Measurements from ENCODE around the gene GRM7. TPM values are rescaled to one million over a fixed set of nuclear protein-coding genes. Genes with fewer than 3 reads are reported as not detected.

GRM7 gene
- polyA plus RNA-seq, 12 donors = 0.04 to 0.45 (median 0.19) TPM; not detected in 8

DNA sequence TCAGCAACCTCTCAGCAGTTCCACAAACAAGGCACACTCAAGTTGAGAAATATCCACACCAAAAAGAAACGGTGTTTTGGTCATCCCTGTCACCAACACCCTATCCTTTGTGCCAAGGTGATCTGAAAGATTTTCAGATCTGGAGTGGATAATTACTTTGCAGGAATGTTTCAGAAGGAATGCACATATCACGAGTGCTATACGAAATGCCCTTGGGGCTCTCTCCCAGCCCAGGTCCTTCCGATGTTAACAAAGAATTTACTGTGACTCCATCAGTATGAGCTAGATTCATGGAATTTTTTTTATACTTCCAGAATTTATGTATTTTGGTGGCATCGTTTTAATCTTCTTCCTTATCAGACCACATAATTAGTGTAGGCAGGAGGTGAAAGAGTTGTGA lies 105.0 kb downstream of the GRM7 start:
- DNase-seq = no peak

DNA sequence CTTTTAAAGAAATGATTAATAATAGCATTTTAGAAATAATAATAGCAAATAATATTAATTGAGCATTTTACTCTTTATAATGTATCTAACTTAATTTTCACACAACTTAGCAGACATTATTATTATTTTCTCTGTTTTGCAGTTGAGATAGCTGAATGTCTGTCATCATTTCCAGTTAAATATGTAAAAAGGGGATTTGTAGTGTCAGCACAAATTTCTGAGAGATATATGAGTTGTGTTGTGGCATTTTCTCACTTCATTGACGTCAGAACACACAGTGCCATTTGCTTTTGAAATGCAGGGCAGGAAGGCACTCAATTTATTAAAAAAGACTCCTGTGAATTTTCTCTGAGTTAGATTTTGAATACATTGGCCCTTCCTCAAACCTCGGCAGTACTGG lies 111.0 kb downstream of the GRM7 start:
- DNase-seq = no peak

DNA sequence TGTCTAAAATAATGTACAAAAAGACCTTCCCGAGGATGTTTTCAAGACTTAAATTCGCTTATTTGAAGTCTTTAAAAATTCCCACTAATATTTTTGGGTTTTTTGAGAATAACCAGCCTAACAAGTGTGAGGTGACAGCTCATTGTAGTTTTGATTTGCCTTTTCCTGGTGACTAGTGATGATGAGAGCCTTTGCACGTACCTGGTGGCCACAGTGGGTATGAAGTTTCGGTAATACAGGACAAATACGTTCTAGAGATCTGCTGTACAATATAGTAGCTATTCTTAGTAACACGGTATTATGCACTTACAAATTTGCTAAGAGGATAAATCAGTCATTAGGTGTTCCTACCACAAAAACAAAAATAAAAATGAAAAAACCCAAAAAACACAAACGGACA lies 124.9 kb downstream of the GRM7 start:
- DNase-seq = no peak

DNA sequence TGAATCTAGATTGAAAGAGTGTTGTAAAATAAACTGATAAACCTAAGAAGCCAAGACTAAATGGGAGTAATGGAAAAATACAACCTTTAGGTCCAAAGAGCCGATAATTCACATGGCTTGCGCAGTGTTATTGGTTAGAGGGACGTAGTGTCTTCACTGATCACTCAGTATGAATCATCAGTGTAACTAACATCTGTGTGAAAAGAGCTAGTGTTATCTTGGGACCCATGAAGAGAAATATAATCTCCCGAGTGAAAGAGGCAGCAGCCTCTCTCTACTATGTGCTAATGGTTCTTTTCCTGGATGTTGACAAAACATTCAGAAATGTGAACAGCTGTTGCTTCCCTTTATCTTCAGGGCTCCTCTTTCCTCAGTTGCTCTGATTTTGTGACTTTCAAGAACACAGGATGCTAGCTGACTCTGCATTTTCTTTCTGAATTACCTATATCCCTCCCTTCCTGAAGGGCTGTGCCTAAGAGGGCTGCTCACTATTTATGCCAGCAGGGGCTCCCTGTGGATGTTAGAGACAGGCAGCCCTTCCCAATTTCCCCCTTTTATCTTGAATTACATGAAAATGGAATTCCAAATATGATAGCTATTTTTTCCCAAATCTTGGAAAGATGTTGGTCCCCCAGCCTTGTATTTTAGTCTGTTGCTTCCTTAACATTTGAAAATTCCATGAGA lies 128.8 kb downstream of the GRM7 start:
- no peak for DNase-seq

DNA sequence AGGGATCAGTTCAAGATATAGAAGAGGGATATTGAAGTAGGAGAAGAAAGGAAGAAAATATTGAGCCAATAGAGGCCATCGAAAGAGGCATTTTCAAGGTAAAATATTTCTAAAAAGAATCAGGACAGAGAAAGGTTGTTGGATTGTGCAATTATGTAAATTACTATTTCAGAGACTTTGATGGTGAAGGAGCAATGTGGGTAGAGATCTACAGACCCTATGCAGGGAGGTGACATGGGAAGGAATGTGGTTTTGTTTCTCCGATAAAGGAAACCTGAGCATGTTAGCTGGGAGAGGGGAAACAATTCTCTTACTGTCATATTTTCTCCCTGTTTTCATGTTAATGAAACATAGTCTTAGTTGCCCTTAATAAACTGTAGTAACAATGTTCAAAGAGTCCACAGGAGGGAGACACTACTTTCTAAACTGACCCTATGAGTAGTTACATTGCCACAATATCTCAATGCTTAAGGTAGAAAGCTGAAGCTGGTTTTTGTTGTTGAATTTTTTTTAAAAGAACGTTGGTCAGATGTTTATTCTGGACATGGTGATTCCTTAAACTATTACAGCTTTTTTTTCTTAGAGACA lies 133.3 kb downstream of the GRM7 start:
- DNase-seq = no peak

DNA sequence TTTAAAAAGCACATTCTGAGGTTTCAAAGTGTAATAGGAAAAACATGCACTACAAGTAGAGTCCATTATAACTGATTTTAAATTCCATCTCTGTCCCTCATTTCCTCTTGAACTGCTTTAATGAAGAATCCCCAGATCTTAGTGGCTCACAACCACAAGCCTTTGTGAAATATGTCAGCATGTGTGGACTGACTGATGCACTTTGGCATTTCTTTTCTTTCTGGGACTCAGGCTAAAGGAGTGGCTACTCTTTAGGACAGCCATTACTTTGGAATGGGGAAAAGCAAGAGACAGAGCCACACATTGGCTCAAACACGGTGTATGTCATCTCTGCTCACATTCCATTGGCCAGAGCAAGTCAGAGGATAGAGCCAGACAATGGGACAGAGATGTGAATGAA lies 139.6 kb downstream of the GRM7 start:
- no peak for DNase-seq

DNA sequence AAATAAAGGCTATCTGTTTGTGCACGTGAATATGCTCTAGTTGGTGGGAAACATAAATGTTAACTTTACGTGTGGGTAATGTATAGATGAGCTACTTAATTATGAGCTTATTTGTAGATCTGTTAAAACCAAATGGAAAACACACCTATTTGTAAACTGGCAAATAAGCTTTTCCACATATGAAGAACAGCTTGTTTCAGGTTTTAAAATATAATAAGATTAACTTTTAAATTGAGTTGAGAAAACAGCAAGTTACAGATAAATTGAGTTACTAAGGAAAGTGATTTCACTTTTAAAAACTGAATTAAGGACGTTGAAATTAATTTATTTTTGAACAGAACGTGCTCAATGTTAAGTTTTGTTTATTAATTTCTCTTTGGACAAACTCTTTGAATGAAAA lies 140.5 kb downstream of the GRM7 start:
- DNase-seq = no peak

DNA sequence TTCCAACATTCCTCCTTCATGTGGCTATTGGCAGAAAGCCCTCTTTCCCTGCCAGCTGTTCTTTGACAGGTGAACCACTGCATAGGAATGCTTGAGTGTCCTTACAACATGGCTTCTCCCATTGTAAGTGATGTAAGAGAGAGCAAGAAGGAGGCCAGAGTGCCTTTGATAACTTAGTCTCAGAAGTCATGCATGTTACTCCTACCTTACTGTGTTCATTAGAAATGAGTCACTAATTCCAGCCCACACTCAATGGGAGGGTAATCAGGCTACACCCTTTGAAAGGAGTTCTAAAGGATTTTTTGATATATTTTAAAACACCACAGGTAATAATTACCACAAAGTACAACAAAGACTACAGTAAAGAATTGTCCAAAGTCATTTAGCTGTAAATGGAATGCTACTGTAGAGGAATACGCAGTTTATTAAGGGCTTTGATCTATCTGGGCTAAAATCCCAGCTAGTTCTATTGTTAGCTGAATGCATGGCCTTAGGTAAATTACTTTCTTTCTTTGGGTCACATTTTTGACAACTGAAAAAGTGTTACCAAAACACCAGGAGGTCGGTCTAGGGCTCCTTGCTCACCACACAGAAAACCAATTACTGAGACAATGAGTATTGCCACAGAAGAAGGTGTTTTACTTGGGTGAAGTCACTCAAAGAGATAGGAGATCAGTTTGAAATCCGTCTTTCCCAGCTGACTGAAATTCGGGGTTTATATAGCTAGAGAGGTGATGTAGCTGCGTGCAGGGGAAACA lies 154.9 kb downstream of the GRM7 start:
- DNase-seq = no peak

DNA sequence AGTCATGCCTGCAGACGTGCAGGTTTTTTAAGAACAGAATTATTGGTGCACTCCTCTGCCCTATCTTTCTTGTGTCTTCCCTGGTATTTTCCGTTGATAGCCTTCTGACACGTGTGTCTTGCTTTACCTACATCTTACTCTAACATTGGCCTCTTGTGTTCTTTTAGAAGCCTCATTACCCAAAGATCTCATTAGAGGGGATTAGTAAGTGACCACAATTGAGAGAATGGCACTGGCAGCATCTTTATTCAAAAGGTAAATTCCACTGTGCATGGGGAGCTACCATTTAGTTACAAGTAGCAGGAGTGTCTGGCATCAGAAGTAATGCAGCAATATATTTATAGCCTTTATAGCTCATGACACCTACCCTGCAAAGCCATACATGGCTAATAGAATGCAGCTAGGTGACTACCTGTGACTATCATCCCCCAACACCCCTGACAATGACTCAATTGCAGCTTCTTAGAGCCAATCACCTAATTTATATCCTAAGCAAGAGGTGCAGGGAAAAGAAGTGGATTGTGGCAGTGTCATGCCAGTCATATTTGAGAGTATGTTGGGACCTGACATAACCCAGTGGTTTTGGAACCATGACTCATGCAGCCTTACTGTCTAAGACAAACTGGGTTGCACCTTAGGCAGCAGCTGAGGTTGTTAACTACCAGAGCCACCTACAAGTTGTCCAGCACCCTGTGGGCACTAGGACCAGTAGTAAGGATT lies 164.8 kb downstream of the GRM7 start:
- no peak for DNase-seq

DNA sequence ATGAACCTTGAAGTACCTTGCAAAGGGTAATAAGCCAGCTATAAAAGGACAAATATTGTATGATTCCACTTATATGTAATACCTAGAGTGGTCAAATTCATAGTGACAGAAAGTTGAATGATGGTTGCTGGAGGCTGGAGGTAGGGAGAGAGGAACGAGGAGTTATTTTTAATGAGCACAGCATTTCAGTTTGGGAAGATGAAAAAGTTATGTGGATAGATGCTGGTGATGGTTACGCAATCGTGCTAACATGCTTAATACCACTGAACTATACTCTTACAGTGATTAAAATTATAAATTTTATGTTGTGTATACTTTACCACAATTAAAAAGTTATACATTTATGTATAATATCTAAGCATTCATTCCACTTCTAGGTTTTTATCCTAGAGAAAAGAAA lies 168.6 kb downstream of the GRM7 start:
- no peak for DNase-seq

DNA sequence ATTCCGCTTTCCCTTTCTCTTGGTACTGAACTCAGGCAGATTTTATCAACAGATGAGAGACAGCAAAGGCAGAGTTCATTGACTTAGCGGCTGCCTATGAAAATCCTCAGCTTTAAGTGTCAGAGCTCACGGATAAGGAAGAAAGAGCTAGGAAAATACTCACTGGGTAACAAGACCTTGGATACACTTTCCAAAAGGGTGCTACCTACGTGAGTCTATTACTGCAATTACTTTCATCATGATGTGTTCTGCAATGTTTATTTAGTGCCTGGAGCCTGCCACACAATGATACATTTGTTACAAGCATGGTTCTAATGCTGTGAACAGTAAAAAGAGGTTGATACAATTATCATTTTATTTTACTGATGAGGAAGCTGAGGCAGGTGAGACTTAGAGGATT lies 177.5 kb downstream of the GRM7 start:
- DNase-seq = no peak

DNA sequence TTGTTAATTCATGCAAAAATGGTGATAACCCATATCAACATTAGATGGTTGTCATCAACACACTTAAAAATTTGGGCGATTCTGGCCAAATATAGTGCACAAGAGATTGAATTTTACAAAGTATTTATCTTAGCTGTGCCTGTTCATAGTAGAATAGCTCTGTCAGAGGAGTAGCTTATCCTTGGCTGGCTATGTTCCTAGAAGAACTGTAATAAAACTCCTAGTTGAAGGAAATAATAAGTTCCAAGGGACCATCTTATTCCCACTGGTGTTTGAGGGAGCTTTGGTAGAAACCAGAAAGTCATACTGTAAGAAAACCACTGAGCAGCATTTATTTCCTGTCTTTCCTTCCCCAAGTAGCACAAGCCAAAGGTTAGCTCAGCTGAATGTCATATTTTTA lies 201.8 kb downstream of the GRM7 start:
- DNase-seq = no peak

DNA sequence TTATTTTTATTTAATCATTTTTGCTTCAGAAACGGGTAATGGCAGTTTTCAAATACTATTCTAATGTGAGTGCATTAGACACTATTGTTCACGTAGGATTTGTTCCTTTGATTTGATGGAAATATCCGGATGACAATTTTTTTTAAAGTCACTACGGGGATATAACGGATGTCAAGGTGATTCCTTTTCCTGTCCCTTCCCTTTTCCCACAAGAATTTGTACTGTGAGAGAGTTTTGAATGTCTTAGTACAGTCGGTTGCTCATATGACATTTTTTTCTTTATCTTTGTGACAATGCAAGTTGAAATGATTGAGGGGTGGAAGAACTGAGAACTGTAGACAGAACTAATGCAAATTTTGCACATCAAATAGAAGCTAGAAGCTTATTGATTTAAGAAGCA lies 209.5 kb downstream of the GRM7 start:
- DNase-seq = no peak

DNA sequence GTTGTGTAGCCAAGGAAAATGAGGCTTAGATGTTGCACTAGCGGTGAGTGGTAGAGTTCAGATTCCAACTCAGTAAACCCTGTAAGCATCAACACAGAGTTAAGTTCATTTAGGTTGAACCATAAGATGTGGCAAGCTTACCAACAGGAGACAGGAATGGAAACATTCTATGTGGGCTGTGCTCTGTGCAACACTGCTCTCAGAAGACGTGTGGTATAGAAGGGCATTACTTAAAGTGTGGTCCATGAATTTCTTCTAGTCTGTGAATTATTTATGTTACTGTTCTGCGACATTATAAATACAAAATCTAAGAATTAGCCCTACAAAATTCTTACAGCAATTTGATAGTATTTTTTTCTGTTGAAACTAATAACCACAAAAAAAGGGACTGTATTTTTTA lies 213.3 kb downstream of the GRM7 start:
- no peak for DNase-seq

DNA sequence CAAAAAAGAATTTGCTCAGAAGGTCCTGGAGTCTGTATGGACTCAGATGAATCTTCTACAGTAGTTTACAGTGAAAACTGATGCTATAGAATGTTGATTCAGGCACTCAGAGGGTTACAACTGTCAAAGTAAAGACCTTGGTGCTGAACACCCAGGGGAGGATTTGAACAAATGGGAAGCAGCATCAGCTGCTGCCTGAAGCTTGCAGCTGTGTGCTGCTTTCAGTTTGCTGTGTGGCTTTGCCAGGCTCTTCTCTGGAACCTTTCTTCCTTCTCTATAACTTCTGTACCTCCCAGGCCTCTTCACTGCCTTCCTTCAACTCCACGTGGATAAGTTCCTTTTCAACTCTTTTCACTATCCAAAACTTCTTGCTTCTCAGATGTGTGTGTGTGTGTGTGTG lies 214.2 kb downstream of the GRM7 start:
- DNase-seq = no peak

DNA sequence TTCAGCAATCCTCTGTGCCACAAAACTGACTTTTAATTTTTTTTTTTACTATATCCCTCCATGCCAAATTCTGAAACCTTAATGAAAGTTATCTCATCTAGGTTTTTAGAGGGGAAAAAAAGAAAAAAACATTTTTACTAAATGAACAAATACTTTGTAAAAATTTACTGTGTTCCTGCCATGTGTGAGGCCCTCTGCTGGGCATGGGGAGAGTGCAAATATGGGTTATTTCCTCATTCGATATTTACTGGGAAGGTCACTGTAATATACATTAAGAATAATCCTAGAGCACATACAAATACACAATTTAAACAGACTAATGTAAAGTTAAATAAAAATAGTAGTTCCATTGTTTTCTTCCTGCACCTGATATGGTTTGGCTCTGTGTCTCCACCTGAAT lies 215.0 kb downstream of the GRM7 start:
- DNase-seq = no peak

DNA sequence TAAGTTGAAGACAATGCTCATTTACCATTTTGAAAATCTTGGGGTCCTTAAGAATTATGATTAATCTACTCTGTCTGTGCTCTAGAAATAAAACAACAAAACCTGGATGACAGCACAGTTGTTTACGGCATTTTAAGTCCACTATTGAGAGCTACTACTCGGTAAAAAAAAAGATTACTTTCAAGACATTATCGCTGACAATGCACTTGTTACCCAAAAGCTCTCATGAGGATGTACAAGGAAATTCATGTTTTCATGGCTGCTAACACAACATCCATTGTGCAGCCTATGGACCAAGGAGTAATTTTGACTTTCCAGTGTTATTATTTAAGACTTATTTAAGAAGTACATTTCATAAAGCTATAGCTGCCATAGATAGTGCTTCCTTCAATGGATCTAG lies 221.3 kb downstream of the GRM7 start:
- DNase-seq = no peak

DNA sequence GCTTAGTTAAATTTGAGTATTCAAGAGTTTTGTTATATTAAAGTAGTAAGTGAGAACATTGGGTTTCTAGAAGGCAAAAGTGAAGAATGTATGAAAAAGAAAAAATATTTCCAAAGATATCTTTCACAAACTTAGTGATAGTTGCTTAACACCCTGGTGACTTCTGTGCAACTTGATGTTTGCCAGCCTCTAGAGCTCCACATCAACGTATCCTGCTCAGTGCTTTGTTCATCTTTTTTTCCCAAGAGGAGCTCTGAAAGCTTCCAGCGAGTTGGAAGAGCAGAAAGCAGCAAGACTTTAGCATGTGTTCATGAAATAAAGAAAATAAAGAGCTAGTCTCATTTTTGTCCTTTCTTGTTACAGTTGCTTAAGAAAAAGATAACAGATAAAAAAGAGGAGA lies 225.5 kb downstream of the GRM7 start:
- DNase-seq = no peak

DNA sequence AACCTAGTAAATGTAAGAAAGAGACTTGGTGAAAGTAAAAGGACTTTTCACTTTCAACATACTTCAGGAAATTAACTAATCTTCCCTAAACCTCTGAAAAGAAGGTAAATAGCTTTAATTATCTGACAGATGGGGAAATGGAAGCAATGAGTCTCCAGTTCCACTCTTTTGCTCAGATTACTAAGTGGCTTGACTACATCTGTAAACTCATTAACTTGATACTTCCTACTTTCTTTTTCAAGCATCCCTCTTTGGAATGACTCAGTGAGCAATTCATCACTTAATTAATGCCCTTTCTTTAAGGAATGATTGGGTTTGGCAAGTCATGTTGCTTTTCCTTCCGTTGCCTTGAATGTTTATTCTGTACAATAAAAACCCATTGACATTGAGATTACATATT lies 234.2 kb downstream of the GRM7 start:
- DNase-seq = no peak

DNA sequence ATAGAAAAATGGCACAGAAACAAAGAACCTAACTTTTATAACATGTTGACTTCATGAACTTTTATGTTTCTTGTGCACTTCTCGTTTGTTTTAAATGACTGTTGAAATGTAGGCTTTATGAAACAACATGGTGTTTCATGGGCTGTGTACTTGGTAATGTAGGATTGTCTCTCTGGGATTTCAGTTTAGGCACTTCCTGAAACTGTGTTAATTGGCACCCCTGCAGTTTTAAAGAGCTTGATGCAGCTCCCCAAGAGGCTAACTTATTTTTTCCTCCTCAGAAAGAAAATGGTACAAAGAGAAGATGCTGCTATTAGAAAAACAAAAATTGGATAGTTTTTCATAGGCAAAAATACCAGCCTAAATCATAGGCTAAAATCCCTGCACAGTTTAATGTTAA lies 239.2 kb downstream of the GRM7 start:
- no peak for DNase-seq

DNA sequence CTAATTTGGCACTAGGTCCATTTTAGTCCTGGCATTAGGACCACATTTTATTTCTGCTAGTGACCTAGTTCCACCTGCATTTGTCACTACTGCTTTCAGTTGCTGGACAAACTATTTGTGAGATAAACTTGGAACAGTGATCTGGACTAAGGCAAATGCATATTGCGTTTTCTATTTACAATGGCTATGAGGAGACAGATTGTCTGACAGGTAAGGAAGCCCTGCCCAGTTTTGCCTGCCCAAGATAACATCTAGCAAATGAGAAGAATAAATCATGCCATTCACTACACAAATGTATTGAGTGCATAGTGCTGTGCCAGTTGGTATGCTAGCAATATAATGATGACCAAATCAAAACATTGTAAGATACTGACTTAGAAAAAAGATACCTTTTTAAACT lies 245.7 kb downstream of the GRM7 start:
- no peak for DNase-seq

DNA sequence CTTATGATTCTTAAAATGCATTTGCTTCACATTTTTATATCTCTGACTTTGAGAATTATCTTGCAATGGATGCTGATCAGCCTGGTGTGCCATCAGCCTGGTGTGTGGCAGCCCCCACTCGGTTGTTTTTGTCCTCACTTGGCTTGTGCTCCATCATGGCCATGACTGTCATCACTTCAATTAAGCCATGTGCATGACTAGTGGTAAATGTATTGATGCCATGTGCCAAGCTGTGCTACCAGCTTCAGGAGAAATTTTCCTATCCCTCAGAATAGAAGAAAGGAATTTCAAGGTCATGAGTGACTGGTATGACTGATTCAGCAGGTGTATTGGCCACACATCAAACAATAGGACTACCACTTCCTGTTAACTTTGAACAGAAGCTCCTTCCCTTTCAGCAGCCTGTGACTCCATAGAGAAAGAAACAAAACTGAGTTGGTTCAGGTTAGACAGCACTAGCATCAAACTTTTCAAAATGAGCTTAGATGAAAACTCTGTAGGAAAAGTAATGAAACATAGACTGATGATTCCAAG lies 251.7 kb downstream of the GRM7 start:
- DNase-seq = no peak

Data from muscle of arm (tissue), 12 donors.